LNCaP clone FGC (cell line): ENCODE data around the gene CDK16.

Source experiments
- DNase-seq: peaks from one replicate; pipeline ENCODE4 v3.0.0-alpha.2; 2011; ENCODE audit warnings: low read depth
- H3K4me3 ChIP-seq: 2 replicates; pipeline ENCODE4 v1.5.1; 2011; ENCODE audit warnings: mild to moderate bottlenecking, low read depth, low read length, control low read depth
- CTCF ChIP-seq: IDR thresholded peaks from 2 replicates; pipeline ENCODE4 v1.5.1; 2012; ENCODE audit warnings: mild to moderate bottlenecking; ENCODE audit not compliant: control insufficient read depth, insufficient read depth; ENCODE audit errors: extremely low read depth

Gene CDK16

GRCh38 chrX:47241201-47242011 lies 22.9 kb downstream of the CDK16 start:
- H3K4me3 ChIP-seq, result no peak overlapping the region
- DNase-seq, result no peak
- TF ChIP-seq CTCF, result no peak

- no peak overlapping the region for H3K4me3 ChIP-seq
- DNase-seq, result no peak
- TF ChIP-seq CTCF, result no peak
Observed at GRCh38 chrX:47242321-47242720, 23.8 kb downstream of the CDK16 start.

- no peak overlapping the region for H3K4me3 ChIP-seq
- no peak for TF ChIP-seq CTCF
- no peak for DNase-seq
Observed at GRCh38 chrX:47243351-47243750, 24.9 kb downstream of the CDK16 start.

- H3K4me3 ChIP-seq, result no peak overlapping the region
- no peak for DNase-seq
- TF ChIP-seq CTCF, result no peak
Observed at GRCh38 chrX:47244676-47245075, 26.2 kb downstream of the CDK16 start.

GRCh38 chrX:47245156-47245555 lies 26.7 kb downstream of the CDK16 start:
- no peak for TF ChIP-seq CTCF
- no peak for DNase-seq
- H3K4me3 ChIP-seq, result no peak overlapping the region

GRCh38 chrX:47247206-47247998 lies 28.9 kb downstream of the CDK16 start:
- H3K4me3 ChIP-seq, result no peak overlapping the region
- no peak for TF ChIP-seq CTCF
- no peak for DNase-seq
